Heart left ventricle (tissue), 13 donors: Measurements from ENCODE around the gene PTPRM.

Source experiments
- POLR2A ChIP-seq, 2 donors: fragments of 450-650 bp; IDR thresholded peaks; one replicate each; pipeline ENCODE4 v1.6.1; 2017; ENCODE audit warnings: antibody characterized with exemption in 2 of 2, mild to moderate bottlenecking in 2 of 2, moderate library complexity in 2 of 2
- TF ChIP-seq, protein P1 (sequence below), 12 donors: fragments of 200-600 bp; sonication (generic) in 4 of 12; IDR thresholded peaks; one replicate each; pipeline versions ENCODE4 v1.5.0 to v1.8.0; 2018 to 2022; ENCODE audit warnings: antibody characterized with exemption in 12 of 12, mild to moderate bottlenecking in 5 of 12
- donor health status: ischemic (EF 13 %, LVEDD 7.1; RV severe dilation, severe dysfunction).
- donor health status: DM: no; HTN: yes; CAD: no.
- donor health status: DM: no; HTN: no; CAD: no.
- donor health status: ischemic (EF 25% LVEDD 6.9; RV normal size, moderate dysfunction).
- donor health status: ischemic (EF 25% LVEDD 5.7; RV mildly dilated, moderate dysfunction).
- donor health status: ischemic (EF 35%, LVEDD 5.7; RV mildly dilated, moderate dysfunction).
- donor health status: nonischemic (EF 11% LVEDD 7.7; RV severe dilation, severe dysfunction).
- donor health status: DM: yes; HTN: yes; CAD: no.
- donor health status: PGD.
- donor health status: ischemic (EF 29% LVEDD 5.4; RV normal size, mild dysfunction).
- donor health status: nonischemic (EF 23%, LVEDD 6.1; RV moderate dilation, normal function).

- TF ChIP-seq POLR2A (IDR thresholded peaks at IDR 0.05): no peak
- TF ChIP-seq, protein P1, sequence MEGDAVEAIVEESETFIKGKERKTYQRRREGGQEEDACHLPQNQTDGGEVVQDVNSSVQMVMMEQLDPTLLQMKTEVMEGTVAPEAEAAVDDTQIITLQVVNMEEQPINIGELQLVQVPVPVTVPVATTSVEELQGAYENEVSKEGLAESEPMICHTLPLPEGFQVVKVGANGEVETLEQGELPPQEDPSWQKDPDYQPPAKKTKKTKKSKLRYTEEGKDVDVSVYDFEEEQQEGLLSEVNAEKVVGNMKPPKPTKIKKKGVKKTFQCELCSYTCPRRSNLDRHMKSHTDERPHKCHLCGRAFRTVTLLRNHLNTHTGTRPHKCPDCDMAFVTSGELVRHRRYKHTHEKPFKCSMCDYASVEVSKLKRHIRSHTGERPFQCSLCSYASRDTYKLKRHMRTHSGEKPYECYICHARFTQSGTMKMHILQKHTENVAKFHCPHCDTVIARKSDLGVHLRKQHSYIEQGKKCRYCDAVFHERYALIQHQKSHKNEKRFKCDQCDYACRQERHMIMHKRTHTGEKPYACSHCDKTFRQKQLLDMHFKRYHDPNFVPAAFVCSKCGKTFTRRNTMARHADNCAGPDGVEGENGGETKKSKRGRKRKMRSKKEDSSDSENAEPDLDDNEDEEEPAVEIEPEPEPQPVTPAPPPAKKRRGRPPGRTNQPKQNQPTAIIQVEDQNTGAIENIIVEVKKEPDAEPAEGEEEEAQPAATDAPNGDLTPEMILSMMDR (IDR thresholded peaks at IDR 0.05): no peak
These were observed 310.5 kb downstream of the PTPRM start for GRCh38 chr18:7877609-7878008.
